ENCODE data around the gene LCE3B. TPM values are rescaled to one million over a fixed set of nuclear protein-coding genes. Genes with fewer than 3 reads are reported as not detected.
A peak's percentile ranks its signal among the peaks of the same experiment; 100 is the strongest.
"Not testable (repeated sequence)": the region's sequence is repeated elsewhere in the genome, so short reads cannot be mapped to it uniquely, and the experiment has no call there.

Gene LCE3B
- not detected for total RNA-seq

- no peak for DNase-seq
Measured at GRCh38 chr1:152613511-152613910, at the start of gene LCE3B. Gene LCE3B (plus strand): TSS chr1:152613811. CDS start chr1:152613811, 0 bp downstream.

GRCh38 chr1:152565115-152565514, 48.5 kb upstream of the LCE3B start:
- Mint-ChIP-seq H3K4me3 (no peak overlapping the region), H3K27me3 (peaks cover 8% of the 10 kb centered on the region), H3K36me3 (ENCODE audit: low read depth) (no peaks in the 10 kb centered on the region), H3K4me1 (no peaks in the 10 kb centered on the region), H3K9me3 (ENCODE audit: low read depth) (no peaks in the 10 kb centered on the region), H3K27ac (no peak overlapping the region)
- no peak for DNase-seq
- ChIA-PET CTCF (no interaction called here), POLR2A (no interaction called here)
- ATAC-seq = no peak
- intact Hi-C loops (cut with DNase I, micrococcal nuclease) = no loop called here

More at GRCh38 chr1:152613511-152613910, at the start of gene LCE3B:
- H3K4me1 Mint-ChIP-seq = no peaks in the 10 kb centered on the region
- POLR2A ChIA-PET = no interaction called here
- CTCF ChIA-PET = no interaction called here
- intact Hi-C loops (cut with DNase I, micrococcal nuclease) = no loop called here
- no peak within 1 kb of the TSS for H3K27ac Mint-ChIP-seq
- ATAC-seq = no peak
- H3K9me3 Mint-ChIP-seq (ENCODE audit: low read depth) = peaks cover 2% of the 10 kb centered on the region
- no peaks in the 10 kb centered on the region for H3K27me3 Mint-ChIP-seq
- H3K4me3 Mint-ChIP-seq = no peak within 1 kb of the TSS
- no peaks in the 10 kb centered on the region for H3K36me3 Mint-ChIP-seq (ENCODE audit: low read depth)

- POLR2A ChIA-PET = no interaction called here
- intact Hi-C loops (cut with DNase I, micrococcal nuclease) = no loop called here
- Mint-ChIP-seq H3K4me1 (no peaks in the 10 kb centered on the region), H3K4me3 (no peak overlapping the region), H3K9me3 (ENCODE audit: low read depth) (no peaks in the 10 kb centered on the region), H3K27ac (no peak overlapping the region), H3K36me3 (ENCODE audit: low read depth) (no peaks in the 10 kb centered on the region), H3K27me3 (peaks cover 8% of the 10 kb centered on the region)
- DNase-seq = no peak
- ATAC-seq = no peak
- CTCF ChIA-PET = no interaction called here
Measured at GRCh38 chr1:152565535-152566215, 47.9 kb upstream of the LCE3B start.

- CTCF ChIA-PET = no interaction called here
- intact Hi-C loops (cut with DNase I, micrococcal nuclease) = no loop called here
- Mint-ChIP-seq H3K27ac (no peak within 1 kb of the TSS), H3K4me3 (no peak within 1 kb of the TSS), H3K4me1 (no peaks in the 10 kb centered on the region), H3K27me3 (peaks cover 15% of the 10 kb centered on the region), H3K9me3 (ENCODE audit: low read depth) (no peaks in the 10 kb centered on the region), H3K36me3 (ENCODE audit: low read depth) (no peaks in the 10 kb centered on the region)
- DNase-seq (no peak), ATAC-seq (no peak)
- POLR2A ChIA-PET = no interaction called here
Measured at GRCh38 chr1:152566681-152567080, 46.9 kb upstream of the LCE3B start, which contains the start of gene LCE3E. Gene LCE3E (minus strand): TSS chr1:152566780. CDS start chr1:152566208, 572 bp downstream.

GRCh38 chr1:152577168-152577567, 36.4 kb upstream of the LCE3B start:
- ATAC-seq (peak; percentile 81), DNase-seq (peak; percentile 47)
- no peak overlapping the region for H3K27ac Mint-ChIP-seq
- no peaks in the 10 kb centered on the region for H3K9me3 Mint-ChIP-seq (ENCODE audit: low read depth)
- ChIA-PET POLR2A (interaction anchor here (0.6 kb wide), 1 partner anchor 490 kb away, joined by 3 read pairs; no protein-coding TSS in a partner anchor), CTCF (interaction anchor here (1.4 kb wide), 1 partner anchor 45 kb away, joined by 5 read pairs; the partner anchor contains the start of gene LCE3A)
- H3K4me1 Mint-ChIP-seq = peaks cover 2% of the 10 kb centered on the region
- no peak overlapping the region for H3K4me3 Mint-ChIP-seq
- H3K36me3 Mint-ChIP-seq (ENCODE audit: low read depth) = no peaks in the 10 kb centered on the region
- intact Hi-C loops (cut with DNase I, micrococcal nuclease) = no loop called here
- peaks cover 33% of the 10 kb centered on the region for H3K27me3 Mint-ChIP-seq

GRCh38 chr1:152579526-152579925, 34.1 kb upstream of the LCE3B start:
- CTCF ChIA-PET = interaction anchor here (0.5 to 1.8 kb wide), 3 partner anchors 39 to 94 kb away, joined by 3 to 6 read pairs (median 3); partner anchors contain the start of gene LCE3A
- H3K9me3 Mint-ChIP-seq (ENCODE audit: low read depth); DNase-seq; ATAC-seq; POLR2A ChIA-PET; H3K4me1 Mint-ChIP-seq; H3K36me3 Mint-ChIP-seq (ENCODE audit: low read depth); intact Hi-C loops (cut with DNase I, micrococcal nuclease); H3K4me3 Mint-ChIP-seq; H3K27ac Mint-ChIP-seq: not testable (repeated sequence)
- H3K27me3 Mint-ChIP-seq = peaks cover 26% of the 10 kb centered on the region

GRCh38 chr1:152580433-152580832, 33.2 kb upstream of the LCE3B start, which contains the start of gene LCE3D:
Gene LCE3D (minus strand): TSS chr1:152580516. CDS start chr1:152579936, 580 bp downstream.
- H3K27ac Mint-ChIP-seq = no peak within 1 kb of the TSS
- CTCF ChIA-PET = no interaction called here

GRCh38 chr1:152582647-152583046, 31.0 kb upstream of the LCE3B start:
- no peaks in the 10 kb centered on the region for H3K9me3 Mint-ChIP-seq (ENCODE audit: low read depth)
- no peak overlapping the region for H3K27ac Mint-ChIP-seq
- peaks cover 12% of the 10 kb centered on the region for H3K27me3 Mint-ChIP-seq
- intact Hi-C loops (cut with DNase I, micrococcal nuclease) = no loop called here
- no peaks in the 10 kb centered on the region for H3K4me1 Mint-ChIP-seq
- H3K36me3 Mint-ChIP-seq (ENCODE audit: low read depth) = no peaks in the 10 kb centered on the region
- CTCF ChIA-PET = no interaction called here
- H3K4me3 Mint-ChIP-seq = no peak overlapping the region
- ATAC-seq (no peak), DNase-seq (no peak)
- POLR2A ChIA-PET = no interaction called here

More at GRCh38 chr1:152580433-152580832, 33.2 kb upstream of the LCE3B start, which contains the start of gene LCE3D:
- POLR2A ChIA-PET = no interaction called here
- ATAC-seq (no peak), DNase-seq (no peak)
- H3K4me1 Mint-ChIP-seq = peaks cover 2% of the 10 kb centered on the region
- H3K4me3 Mint-ChIP-seq = no peak within 1 kb of the TSS
- intact Hi-C loops (cut with DNase I, micrococcal nuclease) = no loop called here
- H3K9me3 Mint-ChIP-seq (ENCODE audit: low read depth) = no peaks in the 10 kb centered on the region
- no peaks in the 10 kb centered on the region for H3K36me3 Mint-ChIP-seq (ENCODE audit: low read depth)
- peaks cover 20% of the 10 kb centered on the region for H3K27me3 Mint-ChIP-seq

GRCh38 chr1:152585586-152585985, 28.0 kb upstream of the LCE3B start:
- CTCF ChIA-PET = no interaction called here

GRCh38 chr1:152596986-152597385, 16.6 kb upstream of the LCE3B start:
- Mint-ChIP-seq H3K4me3 (no peak overlapping the region), H3K9me3 (ENCODE audit: low read depth) (no peaks in the 10 kb centered on the region), H3K4me1 (no peaks in the 10 kb centered on the region), H3K36me3 (ENCODE audit: low read depth) (no peaks in the 10 kb centered on the region), H3K27me3 (no peaks in the 10 kb centered on the region), H3K27ac (no peak overlapping the region)
- DNase-seq (no peak), ATAC-seq (no peak)
- intact Hi-C loops (cut with DNase I, micrococcal nuclease) = no loop called here
- POLR2A ChIA-PET = no interaction called here
- CTCF ChIA-PET = no interaction called here

More at GRCh38 chr1:152585586-152585985, 28.0 kb upstream of the LCE3B start:
- no peaks in the 10 kb centered on the region for H3K9me3 Mint-ChIP-seq (ENCODE audit: low read depth)
- intact Hi-C loops (cut with DNase I, micrococcal nuclease) = no loop called here
- no peak overlapping the region for H3K27ac Mint-ChIP-seq
- no peaks in the 10 kb centered on the region for H3K36me3 Mint-ChIP-seq (ENCODE audit: low read depth)
- ATAC-seq (no peak), DNase-seq (no peak)
- no peaks in the 10 kb centered on the region for H3K4me1 Mint-ChIP-seq
- POLR2A ChIA-PET = no interaction called here
- H3K27me3 Mint-ChIP-seq = peaks cover 1% of the 10 kb centered on the region
- no peak overlapping the region for H3K4me3 Mint-ChIP-seq

GRCh38 chr1:152599934-152600333, 13.7 kb upstream of the LCE3B start, which contains the start of gene LCE3C:
Gene LCE3C (plus strand): TSS chr1:152600234. CDS start chr1:152600732, 498 bp downstream.
- H3K4me1 Mint-ChIP-seq = no peaks in the 10 kb centered on the region
- no peaks in the 10 kb centered on the region for H3K27me3 Mint-ChIP-seq
- no peak within 1 kb of the TSS for H3K4me3 Mint-ChIP-seq
- intact Hi-C loops (cut with DNase I, micrococcal nuclease) = no loop called here
- ATAC-seq (no peak), DNase-seq (no peak)
- H3K27ac Mint-ChIP-seq = no peak within 1 kb of the TSS
- H3K9me3 Mint-ChIP-seq (ENCODE audit: low read depth) = no peaks in the 10 kb centered on the region
- CTCF ChIA-PET = no interaction called here
- POLR2A ChIA-PET = no interaction called here
- no peaks in the 10 kb centered on the region for H3K36me3 Mint-ChIP-seq (ENCODE audit: low read depth)

- H3K9me3 Mint-ChIP-seq (ENCODE audit: low read depth) = peaks cover 10% of the 10 kb centered on the region
- DNase-seq (no peak), ATAC-seq (no peak)
- no peak overlapping the region for H3K4me3 Mint-ChIP-seq
- no peaks in the 10 kb centered on the region for H3K36me3 Mint-ChIP-seq (ENCODE audit: low read depth)
- ChIA-PET POLR2A (no interaction called here), CTCF (interaction anchor here (0.6 to 1.4 kb wide), 4 partner anchors 30 to 76 kb away, joined by 3 to 6 read pairs (median 4); no protein-coding TSS in a partner anchor)
- no peak overlapping the region for H3K27ac Mint-ChIP-seq
- H3K4me1 Mint-ChIP-seq = peaks cover 6% of the 10 kb centered on the region
- H3K27me3 Mint-ChIP-seq = peaks cover 12% of the 10 kb centered on the region
- intact Hi-C loops (cut with DNase I, micrococcal nuclease) = no loop called here
Measured at GRCh38 chr1:152621993-152622392, 8.4 kb downstream of the LCE3B start.
